ENCODE data around the gene LRRC4C. TPM values are rescaled to one million over a fixed set of nuclear protein-coding genes. Genes with fewer than 3 reads are reported as not detected.

LRRC4C gene
- total and polyA plus RNA-seq, 2 donors (not counting 3 experiments of a cell fraction or from before 2014, with no cell fraction given): not detected

- CTCF ChIA-PET: no interaction called here
- H3K79me2 ChIP-seq (ENCODE audit: control insufficient read depth, insufficient read depth, low read length): no peaks in the 10 kb centered on the region
- H3K27ac ChIP-seq (ENCODE audit: insufficient read depth, low read depth, low read length): no peak overlapping the region
- intact Hi-C loops (cut with micrococcal nuclease): no loop called here
- no peak overlapping the region for H3K4me2 ChIP-seq (ENCODE audit: insufficient read depth, low read length)
- TF ChIP-seq JUN (IDR thresholded peaks at IDR 0.05; ENCODE audit: borderline replicate concordance, insufficient read depth, insufficient read length, low read depth) (no peak), FOS (IDR thresholded peaks at IDR 0.05; ENCODE audit: borderline replicate concordance, insufficient read depth, low read length) (no peak), MAX (IDR thresholded peaks at IDR 0.05; ENCODE audit: insufficient read depth, insufficient read length) (no peak), GATA2 (IDR thresholded peaks at IDR 0.05; ENCODE audit: insufficient read depth, insufficient read length, low read depth, low read length) (no peak), MYC (IDR thresholded peaks at IDR 0.05; ENCODE audit: low read depth, low read length) (no peak), EZH2 (IDR thresholded peaks at IDR 0.05; ENCODE audit: borderline replicate concordance, low read depth, low read length, severe bottlenecking) (no peak), CTCF (IDR thresholded peaks at IDR 0.05; ENCODE audit: extremely low read depth in 1 of 2, insufficient read depth in 1 of 2, low read depth in 1 of 2, low read length in 2 of 2) (no peak), POLR2AphosphoS5 (IDR thresholded peaks at IDR 0.05; ENCODE audit: insufficient read depth, low read depth, low read length) (no peak), POLR2A (IDR thresholded peaks at IDR 0.05; ENCODE audit: low read depth, low read length) (no peak)
- no peak overlapping the region for H2AFZ ChIP-seq (ENCODE audit: low read depth, low read length)
- no peak for FAIRE-seq
- H4K20me1 ChIP-seq (replicated peaks; ENCODE audit: control insufficient read depth, extremely low read depth, insufficient read depth, low read length): no peaks in the 10 kb centered on the region
- dilution Hi-C loops (cut with MboI; ENCODE audit: extremely low pct_ligation_motif_present, low sequenced_read_pairs): no loop called here
- BruUV-seq (replicated peaks): no TSS peak
- no peaks in the 10 kb centered on the region for H3K9me3 ChIP-seq (replicated peaks; ENCODE audit: control insufficient read depth, insufficient read depth, low read length)
- no peaks in the 10 kb centered on the region for H3K9me1 ChIP-seq (replicated peaks; ENCODE audit: control insufficient read depth, extremely low read depth, insufficient read depth, low read length)
- POLR2A ChIA-PET: no interaction called here
- no peak for DNase-seq (ENCODE audit: low read depth, low spot score)
- H3K4me1 ChIP-seq (ENCODE audit: control insufficient read depth, extremely low read depth, insufficient read depth, low read length): no peaks in the 10 kb centered on the region
- H3K9ac ChIP-seq (replicated peaks; ENCODE audit: extremely low read depth, insufficient read depth, low read length): no peak overlapping the region
- no peaks in the 10 kb centered on the region for H3K27me3 ChIP-seq (ENCODE audit: control insufficient read depth in 2 of 2, insufficient read depth in 2 of 2, low read length in 2 of 2)
- no peak overlapping the region for H3K4me3 ChIP-seq (replicated peaks in 1 of 3; ENCODE audit: insufficient read depth in 1 of 3, low read depth in 1 of 3, low read length in 3 of 3)
- H3K36me3 ChIP-seq (ENCODE audit: control insufficient read depth in 2 of 2, extremely low read depth in 1 of 2, insufficient read depth in 2 of 2, low read length in 2 of 2): no peaks in the 10 kb centered on the region
These were observed 1038.1 kb downstream of the LRRC4C start for GRCh38 chr11:40421208-40421981.

Data from endothelial cell of umbilical vein (primary cell).